BE2C (cell line): ENCODE measurements around the gene MAN1A1. TPM values are rescaled to one million over a fixed set of nuclear protein-coding genes. Genes with fewer than 3 reads are reported as not detected.
"Not testable (repeated sequence)": the region's sequence is repeated elsewhere in the genome, so short reads cannot be mapped to it uniquely, and the experiment has no call there.

Experiments
- DNase-seq: peaks from one replicate; pipeline ENCODE4 v3.0.0-alpha.2; 2020
- H3K27me3 ChIP-seq: fragments of 250-450 bp; sonication (Bioruptor Pico); 2 replicates; pipeline ENCODE4 v1.5.1; 2020; ENCODE audit warnings: mild to moderate bottlenecking
- H3K36me3 ChIP-seq: fragments of 250-450 bp; sonication (Bioruptor Pico); 2 replicates; pipeline ENCODE4 v1.5.1; 2020; ENCODE audit warnings: mild to moderate bottlenecking
- H3K4me1 ChIP-seq: fragments of 250-450 bp; sonication (Bioruptor Pico); 2 replicates; pipeline ENCODE4 v1.5.1; 2020
- H3K4me3 ChIP-seq: 2 replicates; pipeline ENCODE4 v1.5.1; 2011; ENCODE audit warnings: low read depth, low read length
- H3K9me3 ChIP-seq: fragments of 250-450 bp; sonication (Bioruptor Pico); 2 replicates; pipeline ENCODE4 v1.5.1; 2020
- polyA plus RNA-seq: library from polyadenylated mRNA; unstranded; fragments of >200 nt; gene quantifications from one replicate; pipeline ENCODE4 v1.2.1, GENCODE V29; 2012; ENCODE audit warnings: low read depth, missing spikeins; ENCODE audit not compliant: insufficient read length, insufficient read depth
- TF ChIP-seq, protein P1 (sequence below): IDR thresholded peaks from 2 replicates; pipeline ENCODE4 v1.5.1; 2012; ENCODE audit warnings: mild to moderate bottlenecking, low read depth, low read length

Gene MAN1A1
- 45.3 TPM for polyA plus RNA-seq

DNA sequence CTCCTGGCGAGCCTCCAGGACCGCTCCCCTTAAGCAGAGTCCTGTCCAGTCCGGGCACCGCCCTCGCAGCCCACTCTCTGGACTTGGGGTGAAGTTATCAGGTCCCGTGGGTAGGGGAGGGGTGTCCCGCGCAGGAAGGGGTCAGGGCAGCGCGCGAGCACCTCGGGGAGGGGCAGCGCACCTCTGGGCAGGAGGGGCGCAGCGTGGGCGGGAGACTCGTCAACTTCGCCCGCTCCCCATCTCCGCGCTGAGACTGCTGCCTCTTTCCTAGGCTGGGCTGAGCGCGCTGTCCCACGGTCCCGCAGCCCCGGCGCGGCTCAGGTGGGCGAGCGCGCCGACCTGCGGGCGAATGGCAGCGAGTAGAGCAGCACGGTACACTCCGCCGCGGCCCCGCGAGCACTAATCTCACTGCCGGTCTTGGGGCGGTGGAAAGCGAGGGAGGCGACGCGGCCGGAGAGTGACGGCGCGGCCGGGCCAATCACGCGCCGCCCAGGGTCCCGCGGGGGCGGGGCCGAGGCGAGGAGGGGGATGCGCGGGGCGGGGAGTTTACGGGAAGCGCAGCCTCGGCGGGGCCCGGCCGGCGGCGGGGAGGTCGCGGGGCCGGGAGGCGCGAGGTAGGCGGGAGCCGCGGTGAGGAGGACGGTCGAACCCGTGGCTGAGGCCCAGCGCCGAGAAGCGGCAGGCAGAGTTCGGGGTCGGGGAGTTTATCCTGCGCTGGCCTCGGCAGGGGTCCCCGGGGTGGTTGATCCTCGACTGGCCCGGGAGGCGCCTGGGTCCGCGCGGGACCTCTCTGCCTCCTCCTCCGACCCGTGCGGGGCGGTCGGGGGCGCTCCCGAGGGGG lies at the start of gene MAN1A1:
Gene MAN1A1, minus strand, starts transcription at position 401 of the 841 bp plus-strand sequence. CDS start 696 bp downstream, outside the sequence.
- H3K4me3 ChIP-seq, result peak within 1 kb of the TSS; percentile 89
- H3K4me1 ChIP-seq, result no peaks in the 10 kb centered on the region
- peaks cover 11% of the 10 kb centered on the region for H3K36me3 ChIP-seq
- peak; percentile 93 for DNase-seq
- H3K9me3 ChIP-seq, result no peaks in the 10 kb centered on the region
- H3K27me3 ChIP-seq, result no peaks in the 10 kb centered on the region
- TF ChIP-seq, protein P1, sequence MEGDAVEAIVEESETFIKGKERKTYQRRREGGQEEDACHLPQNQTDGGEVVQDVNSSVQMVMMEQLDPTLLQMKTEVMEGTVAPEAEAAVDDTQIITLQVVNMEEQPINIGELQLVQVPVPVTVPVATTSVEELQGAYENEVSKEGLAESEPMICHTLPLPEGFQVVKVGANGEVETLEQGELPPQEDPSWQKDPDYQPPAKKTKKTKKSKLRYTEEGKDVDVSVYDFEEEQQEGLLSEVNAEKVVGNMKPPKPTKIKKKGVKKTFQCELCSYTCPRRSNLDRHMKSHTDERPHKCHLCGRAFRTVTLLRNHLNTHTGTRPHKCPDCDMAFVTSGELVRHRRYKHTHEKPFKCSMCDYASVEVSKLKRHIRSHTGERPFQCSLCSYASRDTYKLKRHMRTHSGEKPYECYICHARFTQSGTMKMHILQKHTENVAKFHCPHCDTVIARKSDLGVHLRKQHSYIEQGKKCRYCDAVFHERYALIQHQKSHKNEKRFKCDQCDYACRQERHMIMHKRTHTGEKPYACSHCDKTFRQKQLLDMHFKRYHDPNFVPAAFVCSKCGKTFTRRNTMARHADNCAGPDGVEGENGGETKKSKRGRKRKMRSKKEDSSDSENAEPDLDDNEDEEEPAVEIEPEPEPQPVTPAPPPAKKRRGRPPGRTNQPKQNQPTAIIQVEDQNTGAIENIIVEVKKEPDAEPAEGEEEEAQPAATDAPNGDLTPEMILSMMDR, result 0 out of 2 replicates have a peak, but pooled peaks have one; percentile 8

- Histone ChIP-seq H3K4me3 (no peak overlapping the region), H3K9me3 (no peaks in the 10 kb centered on the region), H3K36me3 (no peaks in the 10 kb centered on the region), H3K27me3 (no peaks in the 10 kb centered on the region), H3K4me1 (no peaks in the 10 kb centered on the region)
- DNase-seq, result no peak
- TF ChIP-seq, protein P1, result no peak
Measured at GRCh38 chr6:119395192-119395591, 45.6 kb upstream of the MAN1A1 start.

- TF ChIP-seq, protein P1, result no peak
Measured at GRCh38 chr6:119390247-119390793, 40.8 kb upstream of the MAN1A1 start.

GRCh38 chr6:119385994-119386393 lies 36.4 kb upstream of the MAN1A1 start:
- no peaks in the 10 kb centered on the region for H3K4me1 ChIP-seq
- TF ChIP-seq, protein P1, result no peak
- no peaks in the 10 kb centered on the region for H3K9me3 ChIP-seq
- no peak overlapping the region for H3K4me3 ChIP-seq
- DNase-seq, result no peak
- no peaks in the 10 kb centered on the region for H3K27me3 ChIP-seq
- H3K36me3 ChIP-seq, result no peaks in the 10 kb centered on the region

More at GRCh38 chr6:119390247-119390793, 40.8 kb upstream of the MAN1A1 start:
- no peaks in the 10 kb centered on the region for H3K4me1 ChIP-seq
- H3K36me3 ChIP-seq, result no peaks in the 10 kb centered on the region
- no peak overlapping the region for H3K4me3 ChIP-seq
- DNase-seq, result no peak
- no peaks in the 10 kb centered on the region for H3K27me3 ChIP-seq
- no peaks in the 10 kb centered on the region for H3K9me3 ChIP-seq

- DNase-seq, result no peak
- no peak overlapping the region for H3K4me3 ChIP-seq
- no peaks in the 10 kb centered on the region for H3K4me1 ChIP-seq
- TF ChIP-seq, protein P1, result no peak
- H3K27me3 ChIP-seq, result no peaks in the 10 kb centered on the region
- H3K36me3 ChIP-seq, result no peaks in the 10 kb centered on the region
- H3K9me3 ChIP-seq, result no peaks in the 10 kb centered on the region
Measured at GRCh38 chr6:119384444-119384843, 34.9 kb upstream of the MAN1A1 start.

DNA sequence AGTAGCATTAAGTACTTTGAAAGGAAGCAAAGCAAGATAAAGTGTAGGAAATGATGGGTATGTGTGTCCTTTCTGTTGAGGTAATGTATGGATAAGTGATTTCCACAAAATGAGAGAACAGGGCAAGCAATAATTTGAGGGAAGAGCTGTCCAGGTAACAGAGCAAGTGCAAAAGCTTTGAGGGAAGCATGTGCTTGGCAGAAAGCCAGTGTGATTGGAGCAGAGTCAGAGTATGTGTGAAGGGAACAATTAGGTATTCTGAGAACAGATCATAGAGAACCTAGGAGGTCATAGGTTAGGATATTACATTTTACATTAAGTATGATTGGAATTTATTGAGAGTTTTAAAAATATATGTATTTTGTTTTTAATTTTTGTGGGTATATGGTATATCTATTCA lies 30.2 kb upstream of the MAN1A1 start:
- Histone ChIP-seq H3K4me1 (no peaks in the 10 kb centered on the region), H3K27me3 (no peaks in the 10 kb centered on the region), H3K4me3 (no peak overlapping the region), H3K36me3 (no peaks in the 10 kb centered on the region), H3K9me3 (no peaks in the 10 kb centered on the region)
- TF ChIP-seq, protein P1, result no peak
- no peak for DNase-seq

DNA sequence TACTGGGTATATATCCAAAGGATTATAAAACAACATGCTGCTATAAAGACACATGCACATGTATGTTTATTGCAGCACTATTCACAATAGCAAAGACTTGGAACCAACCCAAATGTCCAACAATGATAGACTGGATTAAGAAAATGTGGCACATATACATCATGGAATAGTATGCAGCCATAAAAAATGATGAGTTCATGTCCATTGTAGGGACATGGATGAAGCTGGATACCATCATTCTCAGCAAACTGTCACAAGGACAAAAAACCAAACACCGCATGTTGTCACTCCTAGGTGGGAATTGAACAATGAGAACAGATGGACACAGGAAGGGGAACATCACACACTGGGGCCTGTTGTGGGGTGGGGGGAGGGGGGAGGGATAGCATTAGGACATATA lies 27.5 kb upstream of the MAN1A1 start:
- not testable (repeated sequence) for H3K9me3 ChIP-seq, H3K4me3 ChIP-seq, H3K27me3 ChIP-seq, DNase-seq, H3K4me1 ChIP-seq, H3K36me3 ChIP-seq
